ENCODE measurements around the gene ELANE. TPM values are rescaled to one million over a fixed set of nuclear protein-coding genes. Genes with fewer than 3 reads are reported as not detected.

The ELANE gene
- not detected in 2 replicates for total RNA-seq

DNA sequence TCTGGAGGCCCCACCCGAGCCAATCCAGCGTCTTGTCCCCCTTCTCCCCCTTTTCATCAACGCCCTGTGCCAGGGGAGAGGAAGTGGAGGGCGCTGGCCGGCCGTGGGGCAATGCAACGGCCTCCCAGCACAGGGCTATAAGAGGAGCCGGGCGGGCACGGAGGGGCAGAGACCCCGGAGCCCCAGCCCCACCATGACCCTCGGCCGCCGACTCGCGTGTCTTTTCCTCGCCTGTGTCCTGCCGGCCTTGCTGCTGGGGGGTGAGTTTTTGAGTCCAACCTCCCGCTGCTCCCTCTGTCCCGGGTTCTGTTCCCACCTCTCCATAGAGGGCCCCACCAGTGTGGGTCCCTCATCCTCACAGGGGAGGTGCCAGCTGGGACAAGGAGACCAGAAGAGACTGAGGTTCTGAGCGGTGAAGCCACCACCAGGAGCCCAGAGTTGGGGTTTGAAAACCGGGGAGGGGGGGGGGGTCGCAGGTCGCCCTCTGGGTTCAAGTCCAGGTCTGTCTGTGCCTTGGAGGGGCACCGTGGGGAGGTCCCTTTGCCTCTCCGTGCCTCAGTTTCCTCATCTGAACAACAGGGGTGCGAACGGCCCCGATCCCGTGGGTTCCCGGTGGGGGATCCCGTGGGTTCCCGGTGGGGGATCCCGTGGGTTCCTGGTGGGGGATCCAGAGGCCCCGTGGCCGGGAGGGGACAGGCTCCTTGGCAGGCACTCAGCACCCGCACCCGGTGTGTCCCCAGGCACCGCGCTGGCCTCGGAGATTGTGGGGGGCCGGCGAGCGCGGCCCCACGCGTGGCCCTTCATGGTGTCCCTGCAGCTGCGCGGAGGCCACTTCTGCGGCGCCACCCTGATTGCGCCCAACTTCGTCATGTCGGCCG, at the start of gene ELANE:
ELANE (plus strand) TSS at position 168 of the 878 bp plus-strand sequence; CDS start at position 194, 26 bp downstream.

DNA sequence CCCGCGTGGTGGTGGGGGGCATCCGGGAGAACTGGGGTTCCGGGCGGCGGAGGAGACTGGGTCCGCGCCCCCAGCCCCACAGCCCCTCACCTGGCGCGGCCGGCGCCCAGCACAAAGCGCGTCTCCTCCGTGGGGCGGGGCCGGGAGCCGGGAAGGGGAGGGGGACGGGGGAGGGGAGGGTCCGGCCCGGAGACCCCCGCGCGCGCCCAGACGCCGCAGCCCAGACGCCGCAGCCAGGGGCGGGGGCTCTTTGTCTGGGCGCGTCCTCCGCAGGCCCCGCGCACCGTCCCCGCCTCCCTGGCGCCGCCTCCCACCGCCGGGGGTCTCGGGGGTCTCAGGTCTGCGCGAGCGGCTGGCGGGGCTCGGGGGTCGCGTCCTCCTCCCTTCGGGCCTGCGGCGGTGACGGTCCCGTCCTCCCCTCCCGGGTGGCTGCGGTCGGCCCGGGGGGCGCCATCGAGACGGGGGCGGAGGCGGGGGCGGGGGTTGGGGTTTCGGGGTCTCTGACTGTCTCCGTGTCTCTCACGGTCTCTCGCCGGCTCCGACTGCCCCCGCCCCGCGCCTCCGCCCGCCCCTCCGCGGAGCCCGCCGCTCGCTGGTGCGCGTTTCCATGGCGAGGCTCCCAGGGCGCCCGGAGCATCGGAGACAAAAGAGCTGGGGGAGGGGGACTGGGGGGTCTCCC, 30.1 kb upstream of the ELANE start, which contains the start of gene PLPPR3:
PLPPR3 (minus strand) TSS at position 131 of the 679 bp plus-strand sequence. CDS start 396 bp downstream, outside the sequence.

DNA sequence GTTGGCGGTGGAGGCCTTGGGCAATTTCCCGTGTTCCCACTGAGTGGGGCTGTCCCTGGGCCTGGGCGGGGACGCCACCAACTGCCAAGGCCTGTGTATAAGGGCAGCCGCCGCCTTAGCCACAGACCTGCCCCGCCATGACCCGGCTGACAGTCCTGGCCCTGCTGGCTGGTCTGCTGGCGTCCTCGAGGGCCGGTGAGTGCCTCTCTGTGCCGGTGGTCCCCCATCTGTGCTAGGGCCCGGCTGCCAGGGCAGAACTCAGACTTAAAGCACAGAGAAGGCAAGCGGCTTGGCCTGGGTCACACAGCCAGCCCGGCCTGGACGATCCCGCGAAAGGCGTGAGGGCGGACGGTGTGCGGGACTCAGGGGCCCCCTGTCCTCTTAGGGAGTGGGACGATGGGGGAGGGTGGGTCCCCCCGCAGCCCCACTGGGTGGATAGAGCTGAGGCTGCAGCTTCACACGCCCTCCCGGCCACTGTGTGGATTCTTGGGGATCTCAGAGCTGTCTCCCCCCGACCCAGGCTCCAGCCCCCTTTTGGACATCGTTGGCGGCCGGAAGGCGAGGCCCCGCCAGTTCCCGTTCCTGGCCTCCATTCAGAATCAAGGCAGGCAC, 24.3 kb upstream of the ELANE start, which contains the start of gene AZU1:
AZU1 (plus strand) TSS at position 128 of the 612 bp plus-strand sequence; CDS start at position 138, 10 bp downstream.

DNA sequence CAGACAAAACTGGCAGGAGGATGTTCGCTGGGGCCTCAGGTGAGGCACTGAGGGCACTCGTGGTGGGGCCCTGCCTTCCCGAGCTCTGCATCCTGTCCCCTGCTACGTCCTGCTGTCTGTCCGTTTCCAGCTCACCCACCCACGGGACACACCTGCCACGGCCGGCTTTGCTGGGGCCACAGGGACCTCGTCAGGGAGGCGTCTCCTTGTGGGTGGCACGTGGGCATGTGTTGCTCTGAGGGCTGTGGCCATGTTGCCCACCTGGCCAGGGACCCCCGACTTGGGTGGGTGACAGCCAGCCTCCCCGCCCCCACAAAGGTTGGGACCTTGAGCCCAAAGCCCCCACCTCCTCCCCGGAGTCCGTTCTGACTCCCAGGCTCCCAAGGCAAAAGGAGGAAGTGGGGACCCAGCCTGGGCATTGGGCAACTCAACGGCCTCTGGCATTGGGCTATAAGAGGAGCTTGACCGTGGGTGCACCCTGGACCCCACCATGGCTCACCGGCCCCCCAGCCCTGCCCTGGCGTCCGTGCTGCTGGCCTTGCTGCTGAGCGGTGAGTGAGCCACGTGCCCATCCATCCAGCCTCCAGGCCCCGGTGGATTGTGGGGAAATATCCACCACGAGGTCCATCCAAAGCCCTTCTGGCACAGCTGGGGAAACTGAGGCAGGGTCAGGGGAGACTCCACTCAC, 11.4 kb upstream of the ELANE start, which contains the start of gene PRTN3:
PRTN3 (plus strand) TSS at position 481 of the 688 bp plus-strand sequence; CDS start at position 491, 10 bp downstream.

DNA sequence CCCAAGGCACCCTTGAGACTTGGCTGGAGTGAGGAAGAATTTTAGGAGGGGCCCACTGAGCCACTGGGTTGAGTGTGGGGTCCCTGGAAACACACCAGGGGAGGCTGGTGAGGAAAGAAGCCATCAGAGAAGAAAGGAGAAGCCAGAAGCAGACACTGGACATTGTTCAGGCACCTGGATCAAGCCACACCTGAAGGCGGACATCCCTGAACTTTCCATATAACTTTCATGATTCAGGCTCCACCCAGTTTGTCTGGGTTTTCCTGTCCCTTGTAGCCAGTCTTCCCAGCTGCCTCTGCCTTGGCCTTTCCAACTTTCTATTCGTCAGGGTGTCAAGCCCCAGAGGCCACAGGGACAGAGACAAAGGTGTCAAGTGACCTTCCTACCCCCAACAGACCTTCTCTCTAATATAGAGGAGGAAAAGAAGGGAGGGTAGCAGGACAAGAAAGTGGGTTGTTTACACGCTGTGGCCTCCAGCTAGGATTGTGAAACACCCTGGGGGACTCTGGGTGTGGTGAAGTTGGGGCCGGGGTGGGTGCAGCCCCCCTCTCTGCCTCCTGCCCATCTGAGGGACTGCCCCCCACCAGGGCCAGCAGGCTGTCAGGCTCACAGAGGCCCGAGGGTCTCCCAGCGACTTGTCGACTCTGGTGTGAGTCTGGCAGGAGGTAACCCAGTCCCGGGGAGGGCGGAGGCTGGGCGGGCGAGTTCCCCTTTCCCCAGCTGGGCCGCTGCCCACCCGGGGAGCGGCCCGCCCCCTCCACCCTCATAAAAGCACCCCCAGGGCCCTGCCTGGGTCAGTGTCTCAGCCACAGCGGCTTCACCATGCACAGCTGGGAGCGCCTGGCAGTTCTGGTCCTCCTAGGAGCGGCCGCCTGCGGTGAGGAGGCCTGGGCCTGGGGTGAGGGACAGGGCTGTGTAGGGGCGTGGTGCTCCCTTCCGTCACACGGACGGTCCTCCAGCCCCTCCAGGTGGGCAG, 7.1 kb downstream of the ELANE start, which contains the start of gene CFD:
CFD (plus strand) TSS at position 797 of the 976 bp plus-strand sequence; CDS start at position 823, 26 bp downstream.

DNA sequence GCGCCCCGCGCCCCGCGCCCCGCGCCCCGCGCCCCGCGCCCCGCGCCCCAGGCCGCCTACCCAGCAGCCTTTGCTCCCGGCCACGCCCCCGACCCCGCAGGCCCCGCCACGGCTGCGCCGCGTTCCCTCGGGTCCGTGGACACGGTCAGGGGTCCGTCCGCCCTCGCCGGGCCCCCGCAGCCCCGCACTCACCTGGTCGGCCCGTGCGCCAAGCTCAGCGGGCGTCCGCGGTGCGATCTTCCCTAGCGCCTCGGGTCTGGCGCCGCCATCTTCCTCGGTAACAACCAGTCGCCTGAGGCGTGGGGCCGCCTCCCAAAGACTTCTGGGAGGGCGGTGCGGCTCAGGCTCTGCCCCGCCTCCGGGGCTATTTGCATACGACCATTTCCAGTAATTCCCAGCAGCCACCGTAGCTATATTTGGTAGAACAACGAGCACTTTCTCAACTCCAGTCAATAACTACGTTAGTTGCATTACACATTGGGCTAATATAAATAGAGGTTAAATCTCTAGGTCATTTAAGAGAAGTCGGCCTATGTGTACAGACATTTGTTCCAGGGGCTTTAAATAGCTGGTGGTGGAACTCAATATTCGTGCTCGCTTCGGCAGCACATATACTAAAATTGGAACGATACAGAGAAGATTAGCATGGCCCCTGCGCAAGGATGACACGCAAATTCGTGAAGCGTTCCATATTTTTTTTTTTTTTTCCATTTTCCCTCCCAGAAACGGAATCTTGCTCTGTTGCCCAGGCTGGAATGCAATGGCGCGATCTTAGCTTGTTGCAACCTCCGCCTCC, 41.0 kb downstream of the ELANE start, which contains the start of the genes MED16 and RNU6-9:
MED16 (minus strand) TSS at position 294 of the 796 bp plus-strand sequence. CDS start 2,056 bp downstream, outside the sequence.
RNU6-9 (plus strand) TSS at position 591 of the 796 bp plus-strand sequence.

Other genes starting within 250 kb of the ELANE start
- 25.3 and 27.5 TPM in 2 replicates for gene POLRMT, start 218.8 kb upstream of the ELANE start, total RNA-seq
- not detected in 2 replicates for gene FGF22, start 212.4 kb upstream of the ELANE start, total RNA-seq
- 38.3 and 40.9 TPM in 2 replicates for gene RNF126, start 189.1 kb upstream of the ELANE start, total RNA-seq
- gene FSTL3, start 175.9 kb upstream of the ELANE start, total RNA-seq, result 18.1 and 47.4 TPM in 2 replicates
- not detected in 2 replicates for gene PRSS57, start 156.9 kb upstream of the ELANE start, total RNA-seq
- gene PALM, start 143.4 kb upstream of the ELANE start, total RNA-seq, result 2.4 and 5.5 TPM in 2 replicates
- not detected in 2 replicates for gene MISP, start 101.2 kb upstream of the ELANE start, total RNA-seq
- gene PTBP1, start 54.9 kb upstream of the ELANE start, total RNA-seq, result 107 and 220 TPM in 2 replicates
- 0.15 and 0.97 TPM in 2 replicates for gene PLPPR3, start 30.3 kb upstream of the ELANE start, total RNA-seq
- not detected in 2 replicates for gene AZU1, start 24.5 kb upstream of the ELANE start, total RNA-seq
- gene PRTN3, start 11.3 kb upstream of the ELANE start, total RNA-seq, result not detected in 2 replicates
- 0.30 and 1.3 TPM in 2 replicates for gene CFD, start 7.4 kb downstream of the ELANE start, total RNA-seq
- gene MED16, start 40.9 kb downstream of the ELANE start, total RNA-seq, result 17.2 and 23.4 TPM in 2 replicates
- not detected in 2 replicates for gene RNU6-9, start 41.2 kb downstream of the ELANE start, total RNA-seq
- 14.0 and 18.8 TPM in 2 replicates for gene R3HDM4, start 60.9 kb downstream of the ELANE start, total RNA-seq
- not detected in 2 replicates for gene KISS1R, start 65.0 kb downstream of the ELANE start, total RNA-seq
- 2.7 and 7.1 TPM in 2 replicates for gene ARID3A, start 73.7 kb downstream of the ELANE start, total RNA-seq
- gene WDR18, start 132.0 kb downstream of the ELANE start, total RNA-seq, result 83.3 and 118 TPM in 2 replicates
- gene GRIN3B, start 148.1 kb downstream of the ELANE start, total RNA-seq, result 0.65 TPM in 1 of 2 replicates, not detected in the other
- 52.3 and 57.5 TPM in 2 replicates for gene TMEM259, start 168.8 kb downstream of the ELANE start, total RNA-seq
- gene RNU6-2, start 169.2 kb downstream of the ELANE start, total RNA-seq, result not detected in 2 replicates
- 120 and 173 TPM in 2 replicates for gene CNN2, start 174.3 kb downstream of the ELANE start, total RNA-seq
- 4.5 and 5.2 TPM in 2 replicates for gene ABCA7, start 187.8 kb downstream of the ELANE start, total RNA-seq
- 10.1 and 10.5 TPM in 2 replicates for gene ARHGAP45, start 214.9 kb downstream of the ELANE start, total RNA-seq
- gene POLR2E, start 243.1 kb downstream of the ELANE start, total RNA-seq, result 88.0 and 145 TPM in 2 replicates